Naive thymus-derived CD4-positive, alpha-beta T cell (primary cell): ENCODE data around the gene COL5A3. TPM values are rescaled to one million over a fixed set of nuclear protein-coding genes. Genes with fewer than 3 reads are reported as not detected.

Experiments
- ATAC-seq: fragments of 150-1000 bp; cut with Tn5 transposase; 2 replicates; pipeline ENCODE4 v1.10.0; 2021; ENCODE audit warnings: mild to moderate bottlenecking, moderate library complexity
- CTCF ChIA-PET: fragments of 350-600 bp; sonication (Branson Sonifier 250); formaldehyde crosslinking; loops from one replicate; lab custom pipeline; 2021; ENCODE audit warnings: antibody characterized with exemption; lab: Charles Lee
- POLR2A ChIA-PET: fragments of 350-600 bp; sonication (Branson Sonifier 250); formaldehyde crosslinking; loops from one replicate; lab custom pipeline; 2021; ENCODE audit warnings: antibody characterized with exemption, inconsistent platforms; lab: Charles Lee
- DNase-seq, 9 donors: peaks; one replicate each; pipeline versions ENCODE4 v3.0.0 to v3.0.0-alpha.2; 2020 to 2022; ENCODE audit warnings: mixed read lengths in 1 of 9
- H3K27ac ChIP-seq: one replicate; pipeline ENCODE4 v1.7.0; 2013; ENCODE audit warnings: mild to moderate bottlenecking, low read depth, low read length, moderate library complexity
- H3K27me3 ChIP-seq, 2 donors: one replicate each; pipeline ENCODE4 v1.7.0; 2013; ENCODE audit warnings: low read length in 2 of 2, mild to moderate bottlenecking in 2 of 2, moderate library complexity in 2 of 2; ENCODE audit not compliant: control insufficient read depth in 2 of 2, insufficient read depth in 2 of 2
- H3K36me3 ChIP-seq, 3 experiments: 1 replicate in 2 of 3; 2 replicates in 1 of 3; pipeline ENCODE4 v1.7.0; 2013; ENCODE audit warnings: low read length in 3 of 3, mild to moderate bottlenecking in 3 of 3, moderate library complexity in 1 of 3; ENCODE audit not compliant: insufficient read depth in 3 of 3, control insufficient read depth in 2 of 3
- H3K4me1 ChIP-seq, 2 donors: one replicate each; pipeline ENCODE4 v1.7.0; 2013; ENCODE audit warnings: low read length in 2 of 2, mild to moderate bottlenecking in 2 of 2, moderate library complexity in 1 of 2; ENCODE audit not compliant: control insufficient read depth in 2 of 2, insufficient read depth in 2 of 2
- H3K4me3 ChIP-seq: 2 replicates; pipeline ENCODE4 v1.7.0; 2013; ENCODE audit warnings: mild to moderate bottlenecking, low read length
- H3K9me3 ChIP-seq, 3 experiments: 1 replicate in 2 of 3; 2 replicates in 1 of 3; pipeline ENCODE4 v1.7.0; 2013; ENCODE audit warnings: low read length in 3 of 3; ENCODE audit not compliant: control insufficient read depth in 2 of 3
- H3K27ac Mint-ChIP-seq, 9 donors: one replicate each; pipeline ENCODE4 v1.8.0; 2020 to 2022; ENCODE audit warnings: mixed read lengths in 9 of 9, mild to moderate bottlenecking in 8 of 9, moderate library complexity in 5 of 9, inconsistent platforms in 2 of 9
- H3K27me3 Mint-ChIP-seq, 5 donors: one replicate each; pipeline ENCODE4 v1.8.0; 2021 to 2022; ENCODE audit warnings: mixed read lengths in 5 of 5, mild to moderate bottlenecking in 1 of 5
- H3K36me3 Mint-ChIP-seq, 5 donors: one replicate each; pipeline ENCODE4 v1.8.0; 2020 to 2022; ENCODE audit warnings: mixed read lengths in 5 of 5, mild to moderate bottlenecking in 3 of 5, inconsistent platforms in 1 of 5
- H3K4me1 Mint-ChIP-seq, 7 donors: one replicate each; pipeline ENCODE4 v1.8.0; 2020 to 2022; ENCODE audit warnings: mixed read lengths in 7 of 7, mild to moderate bottlenecking in 3 of 7, inconsistent platforms in 1 of 7
- H3K4me3 Mint-ChIP-seq, 10 donors: one replicate each; pipeline ENCODE4 v1.8.0; 2020 to 2022; ENCODE audit warnings: mild to moderate bottlenecking in 10 of 10, mixed read lengths in 10 of 10, moderate library complexity in 6 of 10, inconsistent platforms in 2 of 10
- H3K9me3 Mint-ChIP-seq, 11 donors: one replicate each; pipeline ENCODE4 v1.8.0; 2020 to 2022; ENCODE audit warnings: mixed read lengths in 11 of 11, mild to moderate bottlenecking in 4 of 11, inconsistent platforms in 1 of 11, moderate library complexity in 1 of 11
- intact Hi-C, 2 donors: fragments of 100-400 bp; cut with micrococcal nuclease; formaldehyde crosslinking; loops; one replicate each; pipeline ENCODE4 v1.15.1; 2023
- polyA plus RNA-seq, 2 donors: library from polyadenylated mRNA; unstranded; fragments of 300-500 nt; fragmentation: Illumina TruSeq; gene quantifications; one replicate each; pipeline ENCODE4 v1.2.3, GENCODE V29; 2021
- total RNA-seq, 6 experiments: library from RNA in 5 of 6; stranded (reverse) in 5 of 6; gene quantifications; 1 replicate in 5 of 6; 2 replicates in 1 of 6; pipeline ENCODE4 v1.2.3 and lab custom pipeline; 2021 to 2026

The COL5A3 gene
- total and polyA plus RNA-seq, 7 experiments from 2014 or later: 0.05 to 1.9 (median 0.09) TPM; not detected in 3

DNA sequence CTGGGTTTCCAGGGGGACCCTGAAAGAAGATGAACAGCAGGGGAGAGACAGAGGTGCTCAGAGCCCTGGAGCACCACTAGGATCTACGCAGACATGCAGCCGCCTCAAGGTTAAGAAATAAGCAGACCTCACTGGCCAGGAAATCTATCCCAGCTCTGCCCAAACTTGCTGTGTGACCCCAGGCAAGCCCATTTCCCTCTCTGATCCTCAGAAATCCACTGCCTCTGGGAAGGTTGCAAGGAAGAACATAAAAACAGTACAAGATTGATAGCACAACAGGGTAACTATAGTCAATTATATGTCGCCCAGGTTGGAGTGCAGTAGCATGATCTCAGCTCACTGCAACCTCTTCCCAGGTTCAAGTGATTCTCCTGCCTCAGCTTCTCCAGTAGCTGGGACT lies 20.8 kb downstream of the COL5A3 start:
- H3K36me3 ChIP-seq: no peaks in the 10 kb centered on the region
- no peak overlapping the region for H3K27ac ChIP-seq
- no peaks in the 10 kb centered on the region for H3K4me1 ChIP-seq
- H3K9me3 ChIP-seq: no peaks in the 10 kb centered on the region
- DNase-seq: no peak
- Mint-ChIP-seq H3K27me3 (peaks cover 0 to 24% (median 0%) of the 10 kb centered on the region in 5 donors), H3K27ac (no peak overlapping the region), H3K36me3 (no peaks in the 10 kb centered on the region), H3K9me3 (peaks cover 0 to 1% (median 0%) of the 10 kb centered on the region in 11 donors), H3K4me1 (no peaks in the 10 kb centered on the region), H3K4me3 (no peak overlapping the region)
- no peak overlapping the region for H3K4me3 ChIP-seq
- CTCF ChIA-PET: no interaction called here
- POLR2A ChIA-PET: no interaction called here
- intact Hi-C loops: no loop called here
- no peaks in the 10 kb centered on the region for H3K27me3 ChIP-seq
- ATAC-seq: no peak

DNA sequence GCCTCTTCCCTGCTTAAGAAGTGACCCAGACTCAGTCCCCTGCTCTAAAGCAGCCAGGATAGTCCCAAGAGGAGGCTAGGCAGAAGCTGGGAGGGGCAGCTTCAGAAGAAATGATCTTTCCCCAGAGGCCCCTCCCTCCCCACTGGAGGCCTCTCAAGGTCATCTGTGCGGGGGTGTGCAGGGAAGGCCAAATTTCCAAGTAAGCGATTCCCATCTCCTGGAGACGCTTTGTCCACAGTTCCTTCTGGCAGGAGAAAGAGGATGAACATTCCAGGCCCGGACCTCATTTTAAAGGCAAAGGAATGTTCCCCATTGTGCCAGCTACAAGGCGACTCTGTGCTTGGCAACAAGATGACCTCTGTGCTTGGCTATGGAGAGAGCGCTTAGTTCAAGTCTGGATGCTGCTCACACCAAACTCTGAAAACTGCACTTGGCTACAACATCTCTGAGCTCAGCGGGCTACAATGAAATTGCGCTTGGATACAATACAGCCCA lies 23.5 kb downstream of the COL5A3 start:
- ATAC-seq (no peak), DNase-seq (no peak)
- POLR2A ChIA-PET: interaction anchor here (0.5 kb wide), 1 partner anchor 1735 kb away, joined by 3 read pairs; no protein-coding TSS in a partner anchor
- Histone ChIP-seq H3K4me3 (no peak overlapping the region), H3K27me3 (no peaks in the 10 kb centered on the region), H3K27ac (no peak overlapping the region), H3K9me3 (no peaks in the 10 kb centered on the region), H3K36me3 (no peaks in the 10 kb centered on the region), H3K4me1 (no peaks in the 10 kb centered on the region)
- Mint-ChIP-seq H3K27me3 (peaks cover 0 to 31% (median 9%) of the 10 kb centered on the region in 5 donors), H3K36me3 (peaks cover 0 to 3% (median 0%) of the 10 kb centered on the region in 5 donors), H3K4me3 (no peak overlapping the region), H3K27ac (no peak overlapping the region), H3K9me3 (peaks cover 0 to 4% (median 0%) of the 10 kb centered on the region in 11 donors), H3K4me1 (no peaks in the 10 kb centered on the region)
- intact Hi-C loops: no loop called here
- CTCF ChIA-PET: no interaction called here

DNA sequence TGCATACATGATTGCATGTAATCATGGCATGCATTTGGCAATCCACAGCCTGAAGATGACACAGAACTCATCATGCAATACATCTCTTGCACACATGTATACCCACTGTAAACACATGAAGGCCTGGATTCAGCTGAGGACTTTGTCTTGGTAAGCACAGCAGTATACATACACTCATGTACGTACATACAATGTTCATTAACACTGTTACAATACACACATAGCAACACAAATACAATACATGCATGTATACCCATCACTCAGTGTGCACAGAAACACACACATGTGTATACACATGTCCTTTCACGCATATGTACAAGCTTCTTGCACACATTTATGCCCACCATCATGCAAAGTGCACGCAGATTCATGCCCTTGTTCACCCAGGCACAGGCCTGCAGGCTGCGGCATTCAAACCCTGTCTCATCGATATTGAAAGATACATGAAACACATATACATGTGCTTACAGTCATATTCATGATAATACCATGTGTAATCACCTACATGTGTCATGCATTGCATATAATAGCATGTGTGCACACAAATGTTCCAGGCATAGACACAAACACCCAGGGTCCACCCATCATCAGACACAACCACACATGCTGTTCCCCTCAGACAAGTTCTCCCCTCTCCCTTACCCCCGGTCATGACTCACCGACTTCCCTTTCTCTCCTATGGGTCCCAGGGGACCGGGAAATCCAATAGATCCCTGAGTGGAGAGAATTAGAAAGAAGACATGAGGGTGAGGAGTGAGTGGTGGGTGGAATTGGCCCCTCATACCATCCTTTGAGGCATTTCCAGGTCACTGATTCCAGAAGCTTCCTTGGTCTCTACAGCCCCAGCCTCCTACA lies 28.7 kb downstream of the COL5A3 start:
- ATAC-seq: no peak

DNA sequence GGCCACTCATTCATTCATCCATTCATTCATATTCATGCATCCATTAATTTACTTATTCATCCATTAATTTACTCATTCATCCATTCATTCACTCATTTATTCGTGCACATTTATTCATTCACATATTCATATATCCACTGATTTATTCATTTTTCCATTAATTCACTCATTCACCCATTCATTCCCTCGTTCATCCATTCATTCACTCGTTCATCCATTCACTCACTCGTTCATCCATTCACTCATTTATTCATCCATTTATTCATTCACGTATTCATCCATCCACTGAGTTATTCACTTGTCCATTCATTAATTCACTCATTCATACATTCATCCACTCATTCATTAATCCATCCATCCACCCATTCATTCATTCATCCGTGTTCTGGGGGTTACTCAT lies 38.2 kb downstream of the COL5A3 start:
- Mint-ChIP-seq H3K27ac (no peak overlapping the region), H3K4me3 (no peak overlapping the region), H3K27me3 (peaks cover 9 to 32% (median 25%) of the 10 kb centered on the region in 5 donors), H3K9me3 (peaks cover 0 to 5% (median 0%) of the 10 kb centered on the region in 11 donors), H3K36me3 (no peaks in the 10 kb centered on the region), H3K4me1 (peaks cover 0 to 9% (median 0%) of the 10 kb centered on the region in 7 donors)
- ChIA-PET CTCF (no interaction called here), POLR2A (interaction anchor here (0.5 kb wide), 1 partner anchor 705 kb away, joined by 3 read pairs; no protein-coding TSS in a partner anchor)
- Histone ChIP-seq H3K4me3 (no peak overlapping the region), H3K4me1 (no peaks in the 10 kb centered on the region), H3K27ac (no peak overlapping the region), H3K36me3 (no peaks in the 10 kb centered on the region), H3K27me3 (no peaks in the 10 kb centered on the region), H3K9me3 (no peaks in the 10 kb centered on the region)
- ATAC-seq: no peak
- DNase-seq: no peak
- intact Hi-C loops: no loop called here

More for the DNA sequence above, 28.7 kb downstream of the COL5A3 start:
- POLR2A ChIA-PET: no interaction called here
- no peak for DNase-seq
- Histone ChIP-seq H3K27me3 (no peaks in the 10 kb centered on the region), H3K36me3 (no peaks in the 10 kb centered on the region), H3K27ac (no peak overlapping the region), H3K9me3 (no peaks in the 10 kb centered on the region), H3K4me1 (no peaks in the 10 kb centered on the region), H3K4me3 (no peak overlapping the region)
- Mint-ChIP-seq H3K27ac (no peak overlapping the region), H3K9me3 (peaks cover 0 to 10% (median 6%) of the 10 kb centered on the region in 11 donors), H3K27me3 (peaks cover 0 to 37% (median 12%) of the 10 kb centered on the region in 5 donors), H3K36me3 (peaks cover 0 to 8% (median 4%) of the 10 kb centered on the region in 5 donors), H3K4me1 (no peaks in the 10 kb centered on the region), H3K4me3 (no peak overlapping the region)
- intact Hi-C loops: no loop called here
- CTCF ChIA-PET: no interaction called here

DNA sequence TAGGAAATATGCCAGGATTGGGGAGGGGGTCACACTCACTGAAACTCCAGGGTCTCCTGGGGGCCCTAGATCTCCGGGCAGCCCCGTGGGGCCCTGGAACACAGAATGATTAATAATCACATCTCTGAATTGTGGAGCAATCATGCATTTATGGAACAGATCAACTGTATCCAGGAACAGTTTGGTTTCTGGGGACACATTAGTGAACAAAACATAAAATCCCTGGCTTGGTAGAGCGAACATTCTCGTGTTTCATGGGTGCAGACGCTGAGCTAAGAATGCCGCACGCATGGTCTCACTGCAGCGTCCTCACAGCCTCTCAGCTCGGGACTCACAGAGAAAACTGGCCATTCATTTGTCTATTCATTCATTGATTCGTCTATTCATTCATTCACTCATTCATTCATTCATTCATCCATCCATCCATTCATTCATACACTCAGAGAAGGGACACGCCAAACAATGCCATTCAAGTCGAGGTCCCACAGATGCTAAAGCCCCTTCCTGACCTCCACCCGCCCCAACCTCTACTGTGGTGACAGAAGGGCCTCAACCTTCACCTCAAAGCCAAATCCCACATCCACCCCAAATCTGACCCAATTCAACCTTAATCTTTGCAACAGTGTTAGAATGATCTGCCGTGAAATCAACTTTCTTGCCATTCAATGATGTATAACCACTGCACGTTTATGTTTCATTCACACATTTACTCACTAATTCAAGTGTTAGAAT lies 39.0 kb downstream of the COL5A3 start:
- DNase-seq (no peak), ATAC-seq (no peak)
- no peaks in the 10 kb centered on the region for H3K4me1 ChIP-seq
- H3K36me3 Mint-ChIP-seq: peaks cover 0 to 4% (median 0%) of the 10 kb centered on the region in 5 donors
- peaks cover 0 to 5% (median 0%) of the 10 kb centered on the region in 11 donors for H3K9me3 Mint-ChIP-seq
- H3K4me3 Mint-ChIP-seq: no peak overlapping the region
- no peak overlapping the region for H3K27ac Mint-ChIP-seq
- ChIA-PET POLR2A (no interaction called here), CTCF (no interaction called here)
- no peaks in the 10 kb centered on the region for H3K27me3 ChIP-seq
- peaks cover 14 to 39% (median 32%) of the 10 kb centered on the region in 5 donors for H3K27me3 Mint-ChIP-seq
- H3K36me3 ChIP-seq: no peaks in the 10 kb centered on the region
- no peak overlapping the region for H3K4me3 ChIP-seq
- intact Hi-C loops: no loop called here
- H3K27ac ChIP-seq: no peak overlapping the region
- no peaks in the 10 kb centered on the region for H3K9me3 ChIP-seq
- peaks cover 0 to 15% (median 4%) of the 10 kb centered on the region in 7 donors for H3K4me1 Mint-ChIP-seq

DNA sequence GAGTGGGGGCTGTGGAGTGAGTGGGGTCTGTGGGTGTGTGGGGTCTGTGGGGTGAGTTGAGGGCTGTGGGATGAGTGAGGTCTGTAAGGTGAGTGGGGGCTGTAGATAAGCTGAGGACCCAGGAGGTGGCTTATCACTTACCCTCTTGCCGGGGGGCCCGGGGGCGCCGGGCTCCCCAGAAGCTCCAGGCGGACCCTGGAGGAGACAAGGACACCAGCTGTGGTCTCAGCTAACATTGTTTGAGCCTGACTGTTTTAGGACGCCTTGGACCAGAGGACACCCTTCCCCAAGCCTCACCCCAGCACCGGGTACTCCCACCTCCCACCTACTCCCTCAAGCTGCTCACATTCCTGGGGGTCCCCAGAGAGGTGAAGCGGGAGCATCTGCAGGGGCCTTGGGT lies 39.8 kb downstream of the COL5A3 start:
- H3K4me3 Mint-ChIP-seq: no peak overlapping the region
- intact Hi-C loops: no loop called here
- peaks cover 20 to 45% (median 38%) of the 10 kb centered on the region in 5 donors for H3K27me3 Mint-ChIP-seq
- no peaks in the 10 kb centered on the region for H3K9me3 ChIP-seq
- CTCF ChIA-PET: no interaction called here
- H3K36me3 Mint-ChIP-seq: peaks cover 0 to 4% (median 0%) of the 10 kb centered on the region in 5 donors
- ATAC-seq: no peak
- H3K4me1 Mint-ChIP-seq: peaks cover 0 to 15% (median 4%) of the 10 kb centered on the region in 7 donors
- H3K9me3 Mint-ChIP-seq: peaks cover 0 to 5% (median 0%) of the 10 kb centered on the region in 11 donors
- H3K27ac ChIP-seq: no peak overlapping the region
- H3K4me1 ChIP-seq: no peaks in the 10 kb centered on the region
- DNase-seq: no peak
- no peak overlapping the region for H3K27ac Mint-ChIP-seq
- H3K36me3 ChIP-seq: no peaks in the 10 kb centered on the region
- POLR2A ChIA-PET: no interaction called here
- no peak overlapping the region for H3K4me3 ChIP-seq
- H3K27me3 ChIP-seq: no peaks in the 10 kb centered on the region
